Measurements from ENCODE around the gene FAM90A26.
"Not testable (repeated sequence)": the region's sequence is repeated elsewhere in the genome, so short reads cannot be mapped to it uniquely, and the experiment has no call there.

DNA sequence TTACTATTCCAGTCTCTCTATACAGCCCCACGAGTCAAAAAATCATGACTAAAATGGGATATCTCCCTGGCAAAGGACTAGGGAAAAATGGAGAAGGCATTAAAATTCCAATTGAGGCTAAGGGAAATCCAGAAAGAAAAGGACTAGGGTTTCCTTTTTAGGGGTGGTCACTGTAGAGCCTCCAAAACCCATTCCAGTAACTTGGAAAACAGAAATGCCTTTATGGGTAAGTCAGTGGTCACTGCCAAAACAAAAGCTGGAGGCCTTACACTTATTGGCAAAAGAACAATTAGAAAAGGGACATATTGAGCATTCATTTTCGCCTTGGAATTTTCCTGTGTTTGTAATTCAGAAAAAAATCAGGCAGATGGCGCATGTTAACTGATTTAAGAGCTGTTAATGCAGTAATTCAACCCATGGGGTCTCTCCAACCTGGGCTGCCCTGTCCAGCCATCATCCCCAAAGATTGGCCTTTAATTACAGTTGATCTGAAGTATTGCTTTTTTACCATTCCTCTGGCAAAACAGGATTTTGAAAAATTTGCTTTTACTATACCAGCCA, 44.5 kb upstream of the FAM90A26 start:
- TF ChIP-seq, protein P1, sequence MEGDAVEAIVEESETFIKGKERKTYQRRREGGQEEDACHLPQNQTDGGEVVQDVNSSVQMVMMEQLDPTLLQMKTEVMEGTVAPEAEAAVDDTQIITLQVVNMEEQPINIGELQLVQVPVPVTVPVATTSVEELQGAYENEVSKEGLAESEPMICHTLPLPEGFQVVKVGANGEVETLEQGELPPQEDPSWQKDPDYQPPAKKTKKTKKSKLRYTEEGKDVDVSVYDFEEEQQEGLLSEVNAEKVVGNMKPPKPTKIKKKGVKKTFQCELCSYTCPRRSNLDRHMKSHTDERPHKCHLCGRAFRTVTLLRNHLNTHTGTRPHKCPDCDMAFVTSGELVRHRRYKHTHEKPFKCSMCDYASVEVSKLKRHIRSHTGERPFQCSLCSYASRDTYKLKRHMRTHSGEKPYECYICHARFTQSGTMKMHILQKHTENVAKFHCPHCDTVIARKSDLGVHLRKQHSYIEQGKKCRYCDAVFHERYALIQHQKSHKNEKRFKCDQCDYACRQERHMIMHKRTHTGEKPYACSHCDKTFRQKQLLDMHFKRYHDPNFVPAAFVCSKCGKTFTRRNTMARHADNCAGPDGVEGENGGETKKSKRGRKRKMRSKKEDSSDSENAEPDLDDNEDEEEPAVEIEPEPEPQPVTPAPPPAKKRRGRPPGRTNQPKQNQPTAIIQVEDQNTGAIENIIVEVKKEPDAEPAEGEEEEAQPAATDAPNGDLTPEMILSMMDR (IDR thresholded peaks at IDR 0.05 in 4 of 5, conservative IDR thresholded peaks at IDR 0.05 in 1 of 5) = not testable (repeated sequence)
- not testable (repeated sequence) for TF ChIP-seq POLR2A (IDR thresholded peaks at IDR 0.05)

All from gastrocnemius medialis (tissue), 4 donors.